ENCODE data around the gene FLOT1. TPM values are rescaled to one million over a fixed set of nuclear protein-coding genes. Genes with fewer than 3 reads are reported as not detected.

Gene FLOT1
- total and polyA plus RNA-seq, 2 of the 13 experiments (the other 11 are each of a cell fraction or from before 2014, with no cell fraction given) = 82.3 to 130 TPM

GRCh38 chr6:30768634-30769087, 26.2 kb upstream of the FLOT1 start (continued):
- TF ChIP-seq ZNF7 (CRISPR knock-in tag; IDR thresholded peaks at IDR 0.05) (no peak), PAXIP1 (CRISPR knock-in tag; conservative IDR thresholded peaks at IDR 0.05) (no peak), MLLT10 (CRISPR knock-in tag; IDR thresholded peaks at IDR 0.05) (no peak), CREB3 (CRISPR knock-in tag; IDR thresholded peaks at IDR 0.05) (no peak), HBP1 (CRISPR knock-in tag; IDR thresholded peaks at IDR 0.05; ENCODE audit: low read depth) (no peak), ZBTB21 (CRISPR knock-in tag; IDR thresholded peaks at IDR 0.05) (no peak), PCBP2 (optimal IDR thresholded peaks at IDR 0.05; ENCODE audit: low read depth, low read length, poor library complexity, severe bottlenecking) (no peak), NBN (conservative IDR thresholded peaks at IDR 0.05) (no peak), AFF4 (CRISPR knock-in tag; IDR thresholded peaks at IDR 0.05) (peak; percentile 10; the same call in 1 of the 2 replicates), MAFK (conservative IDR thresholded peaks at IDR 0.05 in 1 of 2, IDR thresholded peaks at IDR 0.05 in 1 of 2; ENCODE audit: low read length in 2 of 2) (no peak), ZNF670 (CRISPR knock-in tag; IDR thresholded peaks at IDR 0.05; ENCODE audit: borderline replicate concordance) (peak; percentile 55; the same call in 1 of the 2 replicates), KDM2A (CRISPR knock-in tag; IDR thresholded peaks at IDR 0.05; ENCODE audit: borderline replicate concordance, low read depth) (no peak), XRCC5 (optimal IDR thresholded peaks at IDR 0.05; ENCODE audit: low read length) (no peak), ZXDC (CRISPR knock-in tag; IDR thresholded peaks at IDR 0.05) (no peak), ZSCAN30 (CRISPR knock-in tag; IDR thresholded peaks at IDR 0.05) (no peak), MBD4 (IDR thresholded peaks at IDR 0.05; ENCODE audit: borderline replicate concordance, low read length) (no peak), GATAD2A (CRISPR knock-in tag; IDR thresholded peaks at IDR 0.05) (no peak), ZFP62 (CRISPR knock-in tag; IDR thresholded peaks at IDR 0.05) (no peak), ZNF350 (CRISPR knock-in tag; IDR thresholded peaks at IDR 0.05; ENCODE audit: borderline replicate concordance, low read depth) (0 out of 2 replicates have a peak, but pooled peaks have one; percentile 2)
